GM18867 (cell line): ENCODE results near the gene SDK1.
"Not testable (repeated sequence)": the region's sequence is repeated elsewhere in the genome, so short reads cannot be mapped to it uniquely, and the experiment has no call there.

Experiments
- ATAC-seq: cut with Tn5 transposase; IDR thresholded peaks from one replicate; pipeline ENCODE4 v1.9.1; 2021; ENCODE audit warnings: mild to moderate bottlenecking, moderate library complexity; ENCODE audit not compliant: unreplicated experiment

Gene SDK1

GRCh38 chr7:3943779-3944520 is 642.9 kb downstream of the SDK1 start:
- ATAC-seq = no peak

GRCh38 chr7:3949242-3949640 is 648.2 kb downstream of the SDK1 start:
- no peak for ATAC-seq

GRCh38 chr7:3950249-3950648 is 649.2 kb downstream of the SDK1 start:
- peak; percentile 82 for ATAC-seq

- no peak for ATAC-seq
These were observed 650.4 kb downstream of the SDK1 start for GRCh38 chr7:3951316-3952055.

GRCh38 chr7:3953133-3953532 is 652.1 kb downstream of the SDK1 start:
- ATAC-seq = no peak

GRCh38 chr7:3953946-3954345 is 652.9 kb downstream of the SDK1 start:
- ATAC-seq = no peak

GRCh38 chr7:3955026-3955425 is 654.0 kb downstream of the SDK1 start:
- no peak for ATAC-seq

- ATAC-seq = peak; percentile 72
These were observed 655.0 kb downstream of the SDK1 start for GRCh38 chr7:3955751-3956696.

GRCh38 chr7:3956949-3957348 is 655.9 kb downstream of the SDK1 start:
- ATAC-seq = peak; percentile 56

- ATAC-seq = peak; percentile 46
These were observed 656.5 kb downstream of the SDK1 start for GRCh38 chr7:3957472-3958108.

- ATAC-seq = no peak
These were observed 657.0 kb downstream of the SDK1 start for GRCh38 chr7:3958109-3958483.

- ATAC-seq = no peak
These were observed 658.3 kb downstream of the SDK1 start for GRCh38 chr7:3959364-3959763.

- no peak for ATAC-seq
These were observed 659.2 kb downstream of the SDK1 start for GRCh38 chr7:3960050-3960763.

GRCh38 chr7:3960942-3961341 is 659.9 kb downstream of the SDK1 start:
- no peak for ATAC-seq

- no peak for ATAC-seq
These were observed 660.9 kb downstream of the SDK1 start for GRCh38 chr7:3961857-3962503.

- not testable (repeated sequence) for ATAC-seq
These were observed 662.7 kb downstream of the SDK1 start for GRCh38 chr7:3963768-3964167.

- ATAC-seq = no peak
These were observed 664.0 kb downstream of the SDK1 start for GRCh38 chr7:3964980-3965606.

GRCh38 chr7:3965794-3966395 is 664.8 kb downstream of the SDK1 start:
- ATAC-seq = no peak

- ATAC-seq = no peak
These were observed 667.2 kb downstream of the SDK1 start for GRCh38 chr7:3968234-3968633.
